ENCODE measurements around the gene TTC7B. TPM values are rescaled to one million over a fixed set of nuclear protein-coding genes. Genes with fewer than 3 reads are reported as not detected.
A peak's percentile ranks its signal among the peaks of the same experiment; 100 is the strongest.

The TTC7B gene
- total and polyA plus RNA-seq, 4 donors: 23.1 to 85.0 (median 54.6) TPM

GRCh38 chr14:90663680-90664079, 152.6 kb downstream of the TTC7B start:
- H3K4me1 ChIP-seq (ENCODE audit: control insufficient read depth, insufficient read depth, low read length): peaks cover 35% of the 10 kb centered on the region
- WGBS (ENCODE audit: insufficient coverage): 44% methylated on average over 5 of the region's 5 CpGs
- no peak overlapping the region for H3K4me3 ChIP-seq (ENCODE audit: low read depth, low read length)
- H3K27me3 ChIP-seq (ENCODE audit: control insufficient read depth, insufficient read depth, low read length): no peaks in the 10 kb centered on the region
- DNase-seq (ENCODE audit: low read depth in 4 of 6, low spot score in 6 of 6): peak in 2 of 6 donors; percentile 33 to 86
- no peak overlapping the region for H3K27ac ChIP-seq (ENCODE audit: low read depth, low read length)
- no peaks in the 10 kb centered on the region for H3K9me3 ChIP-seq (ENCODE audit: control insufficient read depth, insufficient read depth, low read length)
- H3K36me3 ChIP-seq (ENCODE audit: control insufficient read depth, insufficient read depth, low read length): peaks cover 10% of the 10 kb centered on the region

- WGBS (ENCODE audit: insufficient coverage): 55% methylated on average over 2 of the region's 5 CpGs
- Histone ChIP-seq H3K27me3 (ENCODE audit: control insufficient read depth, insufficient read depth, low read length) (no peaks in the 10 kb centered on the region), H3K9me3 (ENCODE audit: control insufficient read depth, insufficient read depth, low read length) (no peaks in the 10 kb centered on the region), H3K27ac (ENCODE audit: low read depth, low read length) (no peak overlapping the region), H3K4me1 (ENCODE audit: control insufficient read depth, insufficient read depth, low read length) (peaks cover 35% of the 10 kb centered on the region), H3K36me3 (ENCODE audit: control insufficient read depth, insufficient read depth, low read length) (peaks cover 14% of the 10 kb centered on the region), H3K4me3 (ENCODE audit: low read depth, low read length) (no peak overlapping the region)
- DNase-seq (ENCODE audit: low read depth in 4 of 6, low spot score in 6 of 6): no peak
Observed at GRCh38 chr14:90663140-90663539, 153.1 kb downstream of the TTC7B start.

- Histone ChIP-seq H3K27ac (ENCODE audit: low read depth, low read length) (no peak overlapping the region), H3K27me3 (ENCODE audit: control insufficient read depth, insufficient read depth, low read length) (no peaks in the 10 kb centered on the region), H3K9me3 (ENCODE audit: control insufficient read depth, insufficient read depth, low read length) (no peaks in the 10 kb centered on the region), H3K36me3 (ENCODE audit: control insufficient read depth, insufficient read depth, low read length) (peaks cover 18% of the 10 kb centered on the region), H3K4me3 (ENCODE audit: low read depth, low read length) (no peak overlapping the region), H3K4me1 (ENCODE audit: control insufficient read depth, insufficient read depth, low read length) (peaks cover 40% of the 10 kb centered on the region)
- WGBS (ENCODE audit: insufficient coverage): 47% methylated on average over 7 of the region's 7 CpGs
- DNase-seq (ENCODE audit: low read depth in 4 of 6, low spot score in 6 of 6): peak in 1 of 6 donors; percentile 67
Observed at GRCh38 chr14:90661866-90662265, 154.4 kb downstream of the TTC7B start.

GRCh38 chr14:90660865-90661570, 155.2 kb downstream of the TTC7B start:
- Histone ChIP-seq H3K27ac (ENCODE audit: low read depth, low read length) (no peak overlapping the region), H3K4me3 (ENCODE audit: low read depth, low read length) (no peak overlapping the region), H3K4me1 (ENCODE audit: control insufficient read depth, insufficient read depth, low read length) (peaks cover 45% of the 10 kb centered on the region), H3K27me3 (ENCODE audit: control insufficient read depth, insufficient read depth, low read length) (no peaks in the 10 kb centered on the region), H3K36me3 (ENCODE audit: control insufficient read depth, insufficient read depth, low read length) (peaks cover 19% of the 10 kb centered on the region), H3K9me3 (ENCODE audit: control insufficient read depth, insufficient read depth, low read length) (no peaks in the 10 kb centered on the region)
- DNase-seq (ENCODE audit: low read depth in 4 of 6, low spot score in 6 of 6): peak in 1 of 6 donors; percentile 72
- 75% methylated on average over 14 of the region's 17 CpGs for WGBS (ENCODE audit: insufficient coverage)

- Histone ChIP-seq H3K27me3 (ENCODE audit: control insufficient read depth, insufficient read depth, low read length) (no peaks in the 10 kb centered on the region), H3K4me1 (ENCODE audit: control insufficient read depth, insufficient read depth, low read length) (peaks cover 36% of the 10 kb centered on the region), H3K9me3 (ENCODE audit: control insufficient read depth, insufficient read depth, low read length) (no peaks in the 10 kb centered on the region), H3K36me3 (ENCODE audit: control insufficient read depth, insufficient read depth, low read length) (peaks cover 25% of the 10 kb centered on the region), H3K27ac (ENCODE audit: low read depth, low read length) (no peak overlapping the region), H3K4me3 (ENCODE audit: low read depth, low read length) (no peak overlapping the region)
- WGBS (ENCODE audit: insufficient coverage): 71% methylated on average over 1 of the region's 2 CpGs
- DNase-seq (ENCODE audit: low read depth in 4 of 6, low spot score in 6 of 6): no peak
Observed at GRCh38 chr14:90659156-90659555, 157.1 kb downstream of the TTC7B start.

- no peak for DNase-seq (ENCODE audit: low read depth in 4 of 6, low spot score in 6 of 6)
- Histone ChIP-seq H3K27ac (ENCODE audit: low read depth, low read length) (no peak overlapping the region), H3K36me3 (ENCODE audit: control insufficient read depth, insufficient read depth, low read length) (peaks cover 25% of the 10 kb centered on the region), H3K27me3 (ENCODE audit: control insufficient read depth, insufficient read depth, low read length) (no peaks in the 10 kb centered on the region), H3K4me3 (ENCODE audit: low read depth, low read length) (no peak overlapping the region), H3K4me1 (ENCODE audit: control insufficient read depth, insufficient read depth, low read length) (peaks cover 30% of the 10 kb centered on the region), H3K9me3 (ENCODE audit: control insufficient read depth, insufficient read depth, low read length) (no peaks in the 10 kb centered on the region)
- 74% methylated on average over 8 of the region's 8 CpGs for WGBS (ENCODE audit: insufficient coverage)
Observed at GRCh38 chr14:90658541-90658967, 157.7 kb downstream of the TTC7B start.

- WGBS (ENCODE audit: insufficient coverage): 38% methylated on average over 12 of the region's 12 CpGs
- H3K36me3 ChIP-seq (ENCODE audit: control insufficient read depth, insufficient read depth, low read length): peaks cover 28% of the 10 kb centered on the region
- H3K4me3 ChIP-seq (ENCODE audit: low read depth, low read length): no peak overlapping the region
- DNase-seq (ENCODE audit: low read depth in 4 of 6, low spot score in 6 of 6): peak in 3 of 6 donors; percentile 48 to 71 (median 70)
- no peaks in the 10 kb centered on the region for H3K9me3 ChIP-seq (ENCODE audit: control insufficient read depth, insufficient read depth, low read length)
- peak overlapping the region; percentile 19 for H3K27ac ChIP-seq (ENCODE audit: low read depth, low read length)
- peaks cover 20% of the 10 kb centered on the region for H3K4me1 ChIP-seq (ENCODE audit: control insufficient read depth, insufficient read depth, low read length)
- H3K27me3 ChIP-seq (ENCODE audit: control insufficient read depth, insufficient read depth, low read length): no peaks in the 10 kb centered on the region
Observed at GRCh38 chr14:90656973-90657372, 159.3 kb downstream of the TTC7B start.

GRCh38 chr14:90655829-90656228, 160.4 kb downstream of the TTC7B start:
- Histone ChIP-seq H3K4me1 (ENCODE audit: control insufficient read depth, insufficient read depth, low read length) (peaks cover 13% of the 10 kb centered on the region), H3K27me3 (ENCODE audit: control insufficient read depth, insufficient read depth, low read length) (no peaks in the 10 kb centered on the region), H3K9me3 (ENCODE audit: control insufficient read depth, insufficient read depth, low read length) (no peaks in the 10 kb centered on the region), H3K36me3 (ENCODE audit: control insufficient read depth, insufficient read depth, low read length) (peaks cover 26% of the 10 kb centered on the region), H3K27ac (ENCODE audit: low read depth, low read length) (no peak overlapping the region), H3K4me3 (ENCODE audit: low read depth, low read length) (no peak overlapping the region)
- WGBS (ENCODE audit: insufficient coverage): 95% methylated on average over 4 of the region's 4 CpGs
- no peak for DNase-seq (ENCODE audit: low read depth in 4 of 6, low spot score in 6 of 6)

- peaks cover 25% of the 10 kb centered on the region for H3K36me3 ChIP-seq (ENCODE audit: control insufficient read depth, insufficient read depth, low read length)
- no peaks in the 10 kb centered on the region for H3K9me3 ChIP-seq (ENCODE audit: control insufficient read depth, insufficient read depth, low read length)
- no peak overlapping the region for H3K4me3 ChIP-seq (ENCODE audit: low read depth, low read length)
- DNase-seq (ENCODE audit: low read depth in 4 of 6, low spot score in 6 of 6): no peak
- H3K27me3 ChIP-seq (ENCODE audit: control insufficient read depth, insufficient read depth, low read length): no peaks in the 10 kb centered on the region
- no peak overlapping the region for H3K27ac ChIP-seq (ENCODE audit: low read depth, low read length)
- peaks cover 10% of the 10 kb centered on the region for H3K4me1 ChIP-seq (ENCODE audit: control insufficient read depth, insufficient read depth, low read length)
- 67% methylated on average over 8 of the region's 8 CpGs for WGBS (ENCODE audit: insufficient coverage)
Observed at GRCh38 chr14:90654831-90655276, 161.4 kb downstream of the TTC7B start.

- no peaks in the 10 kb centered on the region for H3K27me3 ChIP-seq (ENCODE audit: control insufficient read depth, insufficient read depth, low read length)
- WGBS (ENCODE audit: insufficient coverage): 100% methylated on average over 3 of the region's 6 CpGs
- H3K27ac ChIP-seq (ENCODE audit: low read depth, low read length): no peak overlapping the region
- DNase-seq (ENCODE audit: low read depth in 4 of 6, low spot score in 6 of 6): peak in 1 of 6 donors; percentile 11
- peaks cover 12% of the 10 kb centered on the region for H3K4me1 ChIP-seq (ENCODE audit: control insufficient read depth, insufficient read depth, low read length)
- no peaks in the 10 kb centered on the region for H3K9me3 ChIP-seq (ENCODE audit: control insufficient read depth, insufficient read depth, low read length)
- no peak overlapping the region for H3K4me3 ChIP-seq (ENCODE audit: low read depth, low read length)
- peaks cover 14% of the 10 kb centered on the region for H3K36me3 ChIP-seq (ENCODE audit: control insufficient read depth, insufficient read depth, low read length)
Observed at GRCh38 chr14:90652626-90653025, 163.6 kb downstream of the TTC7B start.
